SK-N-SH (cell line): Measurements from ENCODE around the gene KRTAP19-2. TPM values are rescaled to one million over a fixed set of nuclear protein-coding genes. Genes with fewer than 3 reads are reported as not detected.

ENCODE experiments used
- CTCF ChIA-PET: fragments of 300-600, 350-600 bp; formaldehyde crosslinking; extraction: SDS; loops from one replicate; lab custom pipeline; 2021; lab: Yijun Ruan, JAX
- POLR2A ChIA-PET: fragments of 350-600 bp; sonication (Branson Sonifier 250); formaldehyde crosslinking; extraction: SDS; loops from one replicate; lab custom pipeline; 2020; ENCODE audit warnings: antibody characterized with exemption, inconsistent platforms; lab: Yijun Ruan, JAX
- DNase-seq: peaks from one replicate; pipeline ENCODE4 v3.0.0; 2012
- H2AFZ ChIP-seq: fragments of 200-600 bp; sonication (generic); 2 replicates; pipeline ENCODE4 v1.8.1; 2016; ENCODE audit warnings: antibody characterized with exemption, mild to moderate bottlenecking, low read depth
- H3F3A ChIP-seq: fragments of 200-600 bp; sonication (generic); replicated peaks from 2 replicates; pipeline ENCODE3; 2016; ENCODE audit warnings: antibody characterized with exemption, mild to moderate bottlenecking; ENCODE audit not compliant: insufficient read depth
- H3K27ac ChIP-seq, 2 experiments: fragments of 200-500 bp in 1 of 2; fragments of 200-600 bp in 1 of 2; sonication (Bioruptor generic) in 1 of 2; sonication (generic), shearing (Covaris generic) in 1 of 2; 2 replicates each; pipeline versions ENCODE4 v1.5.1 to v1.6.1; 2014 to 2016; ENCODE audit warnings: low read depth in 2 of 2, inconsistent platforms in 1 of 2, low read length in 1 of 2, mild to moderate bottlenecking in 1 of 2, mixed read lengths in 1 of 2
- H3K27me3 ChIP-seq: fragments of 200-600 bp; sonication (generic), shearing (Covaris generic); 2 replicates; pipeline ENCODE4 v1.6.1; 2016; ENCODE audit warnings: mixed run types; ENCODE audit not compliant: insufficient read depth
- H3K36me3 ChIP-seq, 2 experiments: fragments of 200-500 bp in 1 of 2; fragments of 200-600 bp in 1 of 2; sonication (Bioruptor generic) in 1 of 2; sonication (generic) in 1 of 2; replicated peaks in 1 of 2; 2 replicates each; pipeline versions ENCODE3 to v1.5.1; 2014 to 2016; ENCODE audit warnings: low read length in 1 of 2, mild to moderate bottlenecking in 1 of 2; ENCODE audit not compliant: insufficient read depth in 2 of 2, control insufficient read depth in 1 of 2
- H3K4me1 ChIP-seq, 2 experiments: fragments of 200-500 bp in 1 of 2; fragments of 200-600 bp in 1 of 2; sonication (Bioruptor generic) in 1 of 2; sonication (generic), shearing (Covaris generic) in 1 of 2; 2 replicates each; pipeline versions ENCODE4 v1.5.1 to v1.6.1; 2014 to 2016; ENCODE audit warnings: low read depth in 1 of 2, low read length in 1 of 2, mixed run types in 1 of 2; ENCODE audit not compliant: insufficient read depth in 2 of 2, control insufficient read depth in 1 of 2
- H3K4me2 ChIP-seq: fragments of 200-600 bp; sonication (generic), shearing (Covaris generic); 2 replicates; pipeline ENCODE4 v1.6.1; 2017; ENCODE audit warnings: mixed run types
- H3K4me3 ChIP-seq, 2 experiments: fragments of 200-500 bp in 1 of 2; fragments of 200-600 bp in 1 of 2; sonication (Bioruptor generic) in 1 of 2; sonication (generic), shearing (Covaris generic) in 1 of 2; 2 replicates each; pipeline versions ENCODE4 v1.5.1 to v1.8.1; 2014 to 2016; ENCODE audit warnings: low read depth in 2 of 2, inconsistent platforms in 1 of 2, low read length in 1 of 2, mild to moderate bottlenecking in 1 of 2, mixed read lengths in 1 of 2, moderate library complexity in 1 of 2
- H3K79me2 ChIP-seq: fragments of 200-600 bp; sonication (generic); 2 replicates; pipeline ENCODE4 v1.8.1; 2017; ENCODE audit warnings: mild to moderate bottlenecking; ENCODE audit not compliant: insufficient read depth
- H3K9ac ChIP-seq: fragments of 200-600 bp; sonication (generic); 2 replicates; pipeline ENCODE4 v1.6.1; 2017; ENCODE audit warnings: mixed run types
- H3K9me2 ChIP-seq: fragments of 200-600 bp; sonication (generic); 2 replicates; pipeline ENCODE4 v1.6.1; 2017; ENCODE audit warnings: mixed run types
- H3K9me3 ChIP-seq: fragments of 200-600 bp; sonication (generic); 2 replicates; pipeline ENCODE4 v1.6.1; 2017; ENCODE audit warnings: mixed run types, mild to moderate bottlenecking, moderate library complexity
- H4K20me1 ChIP-seq: fragments of 200-600 bp; sonication (generic); 2 replicates; pipeline ENCODE4 v1.6.1; 2017; ENCODE audit warnings: mild to moderate bottlenecking, mixed run types; ENCODE audit not compliant: insufficient read depth
- CTCF ChIP-seq: fragments of 200-600 bp; sonication (generic); IDR thresholded peaks from 2 replicates; pipeline ENCODE4 v1.6.1; 2017; ENCODE audit warnings: antibody characterized with exemption, mild to moderate bottlenecking, moderate library complexity
- EP300 ChIP-seq, 2 experiments: IDR thresholded peaks; 2 replicates each; pipeline versions ENCODE4 v1.4.0 to v1.6.1; 2012; ENCODE audit warnings: borderline replicate concordance in 1 of 2, low read depth in 1 of 2, low read length in 1 of 2
- EZH2phosphoT487 ChIP-seq: fragments of 200-600 bp; sonication (generic); IDR thresholded peaks from 2 replicates; pipeline ENCODE4 v1.6.1; 2017; ENCODE audit warnings: low read depth, mixed run types, mild to moderate bottlenecking, antibody characterized with exemption, moderate library complexity, borderline replicate concordance
- MEF2A ChIP-seq: IDR thresholded peaks from 2 replicates; pipeline ENCODE4 v1.4.0; 2012; ENCODE audit warnings: low read depth, borderline replicate concordance
- SIN3A ChIP-seq: IDR thresholded peaks from 2 replicates; pipeline ENCODE4 v1.6.1; 2012; ENCODE audit warnings: low read depth, mild to moderate bottlenecking, low read length, moderate library complexity, borderline replicate concordance
- TAF1 ChIP-seq: IDR thresholded peaks from 2 replicates; pipeline ENCODE4 v1.6.1; 2012; ENCODE audit warnings: low read depth, mild to moderate bottlenecking, low read length, moderate library complexity, borderline replicate concordance
- WGBS: methylation state at CpG from one replicate; pipeline ENCODE4 v1.1.6; 2017; ENCODE audit warnings: low lambda C conversion rate; 5-methylcytosine and 5-hydroxymethylcytosine counted together
- polyA plus RNA-seq, 3 experiments: library from polyadenylated mRNA; depleted of rRNA; stranded (reverse); fragments of >200 nt; gene quantifications; 2 replicates each; pipeline ENCODE4 v1.2.3, GENCODE V29; 2012

The KRTAP19-2 gene
- polyA plus RNA-seq, 1 of the 3 experiments (the other 2 are of a cell fraction) = not detected

GRCh38 chr21:30447056-30447455 is 40.2 kb downstream of the KRTAP19-2 start:
- Histone ChIP-seq H3K79me2 (no peaks in the 10 kb centered on the region), H3K9me2 (no peaks in the 10 kb centered on the region), H3K9ac (no peak overlapping the region), H4K20me1 (no peaks in the 10 kb centered on the region), H3K4me3 (no peak overlapping the region), H3K36me3 (no peaks in the 10 kb centered on the region), H3K27ac (no peak overlapping the region), H3K27me3 (no peaks in the 10 kb centered on the region), H3F3A (no peaks in the 10 kb centered on the region), H3K9me3 (no peaks in the 10 kb centered on the region), H3K4me1 (no peaks in the 10 kb centered on the region), H3K4me2 (no peak overlapping the region), H2AFZ (no peak overlapping the region)
- DNase-seq = no peak
- CTCF ChIA-PET = interaction anchor here (1.4 kb wide), 1 partner anchor 13 kb away, joined by 6 read pairs; no protein-coding TSS in a partner anchor
- POLR2A ChIA-PET = no interaction called here
- under 1% methylated on average over 4 of the region's 4 CpGs for WGBS
- no peak for TF ChIP-seq MEF2A

DNA sequence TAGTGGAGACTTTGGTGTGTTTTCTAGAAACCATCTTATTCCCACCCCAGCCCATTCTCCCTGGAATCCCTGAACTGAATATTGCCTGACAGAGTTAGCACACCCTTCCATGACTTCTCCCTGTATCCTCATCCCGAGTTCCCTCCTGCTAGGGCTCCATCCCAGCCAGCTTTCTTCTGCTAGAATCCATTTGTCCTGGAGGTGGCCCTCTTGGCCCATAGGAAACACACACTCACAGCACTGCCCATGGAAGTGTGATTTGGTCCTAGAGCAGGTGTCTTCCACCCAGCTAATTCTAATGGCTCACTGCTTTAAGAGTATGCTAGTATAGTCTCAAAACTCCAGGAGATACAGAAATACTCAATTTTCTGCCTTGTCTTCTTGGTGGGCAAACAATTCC is 43.0 kb downstream of the KRTAP19-2 start:
- TF ChIP-seq EZH2phosphoT487 (no peak), CTCF (peak; percentile 26; the same call in 1 of the 2 replicates)
- Histone ChIP-seq H3K27me3 (peaks cover 5% of the 10 kb centered on the region; the same call in 1 of the 2 replicates), H3K27ac (no peak overlapping the region), H3K36me3 (no peaks in the 10 kb centered on the region), H3K79me2 (no peaks in the 10 kb centered on the region), H2AFZ (no peak overlapping the region), H4K20me1 (no peaks in the 10 kb centered on the region), H3K4me3 (no peak overlapping the region), H3F3A (no peaks in the 10 kb centered on the region), H3K9ac (no peak overlapping the region), H3K4me1 (no peaks in the 10 kb centered on the region), H3K9me2 (no peaks in the 10 kb centered on the region), H3K4me2 (no peak overlapping the region), H3K9me3 (no peaks in the 10 kb centered on the region)
- CTCF ChIA-PET = interaction anchor here (1.5 kb wide), 1 partner anchor 59 kb away, joined by 5 read pairs; no protein-coding TSS in a partner anchor
- no peak for DNase-seq
- POLR2A ChIA-PET = no interaction called here
- WGBS = 0% methylated on average over 1 of the region's 1 CpG

DNA sequence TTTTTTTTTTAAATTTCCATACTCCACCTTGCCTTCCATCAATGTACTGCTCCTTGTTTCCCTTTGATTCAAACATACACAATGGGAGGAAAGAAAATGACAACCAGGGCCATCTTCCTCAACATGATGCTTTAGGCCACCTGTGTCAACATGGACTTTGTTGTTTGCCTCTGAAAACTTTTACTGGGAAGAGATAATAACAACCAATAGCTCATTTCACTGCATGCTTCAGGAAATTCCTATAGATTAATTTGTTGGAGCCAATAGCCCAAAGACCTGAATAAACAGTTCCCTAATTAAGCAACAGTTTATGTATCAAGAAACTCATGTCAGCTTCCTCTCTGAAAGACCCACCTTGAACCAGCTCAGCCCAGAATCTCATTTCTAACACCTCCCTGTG is 44.0 kb downstream of the KRTAP19-2 start:
- Histone ChIP-seq H3F3A (no peaks in the 10 kb centered on the region), H3K27ac (no peak overlapping the region), H3K79me2 (no peaks in the 10 kb centered on the region), H3K9me3 (no peaks in the 10 kb centered on the region), H3K27me3 (peaks cover 5% of the 10 kb centered on the region; the same call in 1 of the 2 replicates), H3K9me2 (no peaks in the 10 kb centered on the region), H3K9ac (no peak overlapping the region), H3K4me2 (no peak overlapping the region), H3K4me3 (no peak overlapping the region), H4K20me1 (no peaks in the 10 kb centered on the region), H3K4me1 (no peaks in the 10 kb centered on the region), H2AFZ (no peak overlapping the region), H3K36me3 (no peaks in the 10 kb centered on the region)
- TF ChIP-seq TAF1 (no peak), EP300 (IDR thresholded peaks at IDR 0.05; ENCODE audit: borderline replicate concordance in 1 of 2, low read depth in 1 of 2, low read length in 1 of 2) (no peak), SIN3A (no peak)
- POLR2A ChIA-PET = no interaction called here
- no peak for DNase-seq
- CTCF ChIA-PET = interaction anchor here (1.2 to 1.5 kb wide), 3 partner anchors 10 to 60 kb away, joined by 3 to 5 read pairs (median 4); no protein-coding TSS in a partner anchor
